NCI-H146 treated with DMSO at 0.1 percent for 48 hours (cell line): Measurements from ENCODE around the gene GABARAP.
A peak's percentile ranks its signal among the peaks of the same experiment; 100 is the strongest.
"Not testable (repeated sequence)": the region's sequence is repeated elsewhere in the genome, so short reads cannot be mapped to it uniquely, and the experiment has no call there.

Experiments used
- DNase-seq: peaks from one replicate; lab custom pipeline; 2025; ENCODE audit not compliant: unreplicated experiment; lab: John Stamatoyannopoulos, UW

Gene GABARAP

GRCh38 chr17:7261379-7262191 lies 19.3 kb upstream of the GABARAP start:
- no peak for DNase-seq

DNA sequence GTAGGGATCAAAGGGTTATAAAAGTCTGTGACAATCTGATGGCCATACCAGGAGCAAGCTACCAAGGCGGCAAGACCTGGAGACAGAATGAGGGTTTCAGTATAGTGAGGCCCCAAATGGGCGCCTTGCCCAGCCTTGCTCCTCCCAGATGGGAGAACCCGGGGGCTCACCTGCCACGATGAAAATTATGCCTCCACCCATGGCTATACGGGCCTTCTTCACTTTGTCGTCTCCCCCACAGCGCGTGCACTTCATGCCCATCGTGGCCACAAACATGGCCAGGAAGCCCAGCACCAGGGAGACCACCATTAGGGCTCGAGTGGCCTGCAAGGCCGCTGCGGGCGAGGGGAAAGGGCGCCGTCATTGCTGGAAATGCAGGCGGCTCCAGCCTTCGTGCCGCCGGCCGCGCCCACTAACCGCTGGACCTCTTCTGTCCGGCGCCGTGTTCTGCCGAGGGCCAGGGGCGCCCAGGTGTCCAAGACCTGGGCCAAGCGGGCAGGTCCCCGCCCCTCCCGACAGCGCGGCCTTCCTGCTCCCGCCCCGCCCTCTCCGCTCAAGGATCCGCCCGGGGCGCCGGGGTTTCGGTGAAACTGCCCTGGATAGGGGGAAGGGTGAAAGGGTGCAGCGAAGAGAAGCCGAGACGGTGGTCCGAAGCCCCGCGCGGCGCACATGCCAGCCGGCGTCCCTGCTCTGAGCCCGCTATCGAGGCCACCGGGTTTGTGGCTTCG lies 18.6 kb upstream of the GABARAP start:
- DNase-seq, result peak; percentile 36

DNA sequence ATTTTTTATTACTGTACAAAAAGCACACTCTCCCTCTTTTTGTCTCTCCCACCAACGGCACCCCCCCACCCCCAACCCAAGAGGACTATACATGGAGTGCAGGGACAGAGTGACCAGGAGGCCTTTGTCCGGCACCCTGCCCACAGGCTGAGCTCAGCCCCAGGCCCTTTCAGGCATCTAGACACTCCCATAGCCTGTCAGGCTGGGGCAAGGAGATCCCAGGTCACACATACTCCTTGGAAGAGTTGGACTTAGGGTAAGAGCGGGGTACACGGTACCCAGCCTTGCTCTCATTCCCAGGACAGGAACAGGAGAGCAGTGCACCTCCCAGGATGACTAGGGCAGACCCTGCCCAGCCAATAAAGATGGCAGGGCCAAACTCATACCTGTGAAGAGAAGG lies 17.9 kb upstream of the GABARAP start:
- no peak for DNase-seq

GRCh38 chr17:7259555-7259889 lies 17.3 kb upstream of the GABARAP start:
- DNase-seq, result no peak

DNA sequence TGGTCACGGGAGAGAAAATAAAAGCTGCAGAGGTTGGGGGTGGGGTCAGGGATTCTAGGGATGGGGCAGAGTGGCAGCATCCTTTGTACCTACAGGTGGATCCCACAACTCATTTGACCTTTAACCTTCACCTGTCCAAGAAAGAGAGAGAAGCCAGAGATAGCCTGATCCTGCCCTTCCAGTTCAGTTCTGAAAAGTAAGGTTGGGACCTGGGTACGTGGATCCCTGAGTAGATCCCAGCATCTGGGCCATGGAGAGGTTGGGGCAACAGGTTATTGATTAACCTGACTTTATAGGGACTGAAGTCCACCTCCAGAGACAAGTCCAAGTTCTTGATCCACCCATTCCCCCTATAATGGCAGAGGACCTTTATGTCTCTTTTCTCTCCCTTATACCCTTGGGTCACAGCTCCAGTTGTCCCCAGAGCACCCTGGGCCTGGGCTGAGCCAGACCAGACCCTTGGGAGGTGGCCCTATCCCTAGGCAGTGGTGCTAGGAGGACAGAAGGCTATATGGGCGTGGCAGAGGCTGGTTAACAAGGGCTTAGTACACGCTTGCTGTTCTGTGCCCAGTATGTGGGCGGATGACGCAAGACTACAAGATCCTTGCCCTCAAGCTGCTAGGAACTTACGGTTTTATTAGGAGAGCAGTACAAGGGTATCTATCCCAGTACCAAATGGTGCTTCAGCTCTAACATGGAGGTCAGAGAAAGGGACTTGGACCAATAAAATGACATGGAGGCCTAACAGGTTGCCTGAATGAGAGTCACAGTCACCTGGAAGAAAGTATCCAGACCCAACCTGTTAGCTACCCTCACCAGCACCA lies 16.7 kb upstream of the GABARAP start:
- DNase-seq, result no peak

- no peak for DNase-seq
Observed at GRCh38 chr17:7256766-7257456, 14.7 kb upstream of the GABARAP start.

GRCh38 chr17:7254511-7254910 lies 12.3 kb upstream of the GABARAP start:
- DNase-seq, result no peak

GRCh38 chr17:7253082-7253481 lies 10.8 kb upstream of the GABARAP start:
- DNase-seq, result no peak

DNA sequence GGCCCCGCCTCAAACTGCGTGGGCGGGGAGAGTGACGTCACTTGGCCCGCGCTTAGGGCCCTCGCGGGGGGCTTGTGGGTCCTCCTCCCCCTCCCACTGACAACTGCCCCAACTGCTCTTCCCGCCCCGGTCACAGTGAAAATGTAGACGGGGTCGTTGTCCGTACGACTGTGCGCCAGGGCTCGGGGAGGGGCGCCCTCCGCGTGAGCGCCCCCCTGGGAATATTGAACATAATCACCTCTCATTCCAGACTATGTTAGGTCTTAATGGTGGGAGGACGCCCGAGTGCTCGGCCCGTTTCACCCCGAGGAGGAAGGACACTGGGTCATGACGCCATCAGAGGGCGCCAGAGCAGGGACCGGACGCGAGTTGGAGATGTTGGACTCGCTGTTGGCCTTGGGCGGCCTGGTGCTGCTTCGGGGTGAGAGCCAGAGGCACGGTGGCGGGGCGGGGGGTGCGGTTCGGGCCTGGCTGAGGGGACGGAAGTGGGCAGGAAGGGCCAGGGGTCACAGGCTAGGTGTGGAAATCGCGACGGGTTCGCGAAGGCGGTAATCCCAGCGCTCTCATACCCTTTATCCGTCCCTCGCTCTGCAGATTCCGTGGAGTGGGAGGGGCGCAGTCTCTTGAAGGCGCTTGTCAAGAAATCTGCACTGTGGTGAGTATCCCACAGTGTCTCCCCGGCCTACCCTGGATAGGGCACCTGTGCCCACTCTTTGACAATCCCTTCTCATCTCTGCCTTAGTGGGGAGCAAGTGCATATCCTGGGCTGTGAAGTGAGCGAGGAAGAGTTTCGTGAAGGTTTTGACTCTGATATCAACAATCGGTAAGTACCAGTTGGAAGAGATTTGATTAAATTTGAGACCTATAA lies 10.2 kb upstream of the GABARAP start, which contains the start of gene ELP5:
TSS of gene ELP5 (plus strand) at position 40 of the 868 bp plus-strand sequence. CDS start at position 376, 336 bp downstream.
- peak; percentile 84 for DNase-seq

DNA sequence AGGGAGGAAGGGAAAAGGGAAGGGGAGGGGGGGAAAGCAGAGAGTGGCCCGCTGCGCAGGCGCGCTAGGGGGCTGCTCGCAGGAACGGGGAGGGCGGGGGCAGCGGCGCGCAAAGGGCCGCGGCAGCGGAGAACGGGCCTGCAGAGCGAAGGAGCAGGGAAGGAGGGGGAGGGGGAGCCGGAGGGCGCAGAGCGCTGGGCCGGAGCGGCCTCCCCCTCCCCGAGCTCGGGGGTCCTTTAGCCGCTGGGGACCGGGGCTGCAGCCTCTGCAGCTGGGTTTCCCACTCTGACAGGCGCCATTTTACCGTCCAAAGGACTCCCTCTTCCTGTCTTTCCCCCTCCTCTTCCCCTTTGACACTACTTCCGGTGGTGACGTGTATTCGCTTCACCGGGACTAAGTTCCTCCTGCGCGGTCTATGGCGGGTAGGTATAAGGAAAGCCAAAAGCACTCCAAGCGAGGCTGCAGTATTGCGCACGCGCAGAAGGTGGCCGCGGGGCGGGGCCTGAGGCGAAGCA lies 9.5 kb upstream of the GABARAP start, which contains the start of gene CTDNEP1:
TSS of gene CTDNEP1 (minus strand) at position 74 of the 515 bp plus-strand sequence. CDS start 438 bp downstream, outside the sequence.
- peak; percentile 96 for DNase-seq

GRCh38 chr17:7250695-7251627 lies 8.7 kb upstream of the GABARAP start:
- DNase-seq, result no peak

DNA sequence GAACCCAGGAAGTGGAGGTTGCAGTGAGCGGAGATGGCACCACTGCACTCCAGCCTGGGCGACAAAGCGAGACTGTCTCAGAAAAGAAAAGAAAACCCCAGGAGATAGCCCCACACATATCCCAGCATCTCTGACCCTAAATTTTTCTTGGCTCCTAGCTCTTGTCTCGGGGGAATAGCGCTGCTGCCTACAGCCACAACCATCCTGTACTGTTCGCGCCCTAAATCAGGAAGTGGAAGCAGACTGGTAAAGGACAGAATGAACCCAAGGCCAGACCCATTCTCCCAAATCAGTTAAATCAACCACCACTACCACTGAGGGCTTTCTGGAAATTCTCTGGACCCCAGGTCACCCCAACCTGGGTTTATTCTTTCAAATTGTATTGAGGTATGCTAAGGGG lies 7.6 kb upstream of the GABARAP start:
- no peak for DNase-seq

GRCh38 chr17:7249214-7249613 lies 7.0 kb upstream of the GABARAP start:
- DNase-seq, result no peak

DNA sequence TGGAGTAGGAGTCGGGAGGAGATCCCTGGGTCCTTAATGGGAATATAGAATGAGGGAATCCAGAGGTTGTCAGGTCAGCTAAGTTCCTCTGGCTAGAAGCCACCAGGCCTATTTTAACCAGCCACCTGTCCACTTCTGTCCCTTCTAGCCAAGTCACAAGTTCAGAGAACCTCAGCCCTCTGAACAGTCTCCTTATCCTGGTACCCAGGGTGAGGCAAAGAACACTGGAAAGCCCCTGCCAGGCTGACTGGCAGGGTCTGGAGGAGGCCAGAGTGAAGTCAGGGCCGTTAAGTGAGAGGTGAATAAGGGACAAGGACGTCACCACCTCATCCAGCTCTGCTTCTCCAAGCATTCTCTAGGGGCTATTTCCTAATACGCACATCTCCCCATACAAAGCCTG lies 6.5 kb upstream of the GABARAP start:
- DNase-seq, result no peak

- no peak for DNase-seq
Observed at GRCh38 chr17:7246779-7247178, 4.5 kb upstream of the GABARAP start.

GRCh38 chr17:7243838-7244237 lies 1.6 kb upstream of the GABARAP start:
- not testable (repeated sequence) for DNase-seq

- no peak for DNase-seq
Observed at GRCh38 chr17:7243453-7243729, 1.1 kb upstream of the GABARAP start.

- DNase-seq, result peak; percentile 90
Observed at GRCh38 chr17:7242717-7243452, 636 bp upstream of the GABARAP start.
